ENCODE results near the gene TIMM17A. TPM values are rescaled to one million over a fixed set of nuclear protein-coding genes. Genes with fewer than 3 reads are reported as not detected.
"Not testable (repeated sequence)": the region's sequence is repeated elsewhere in the genome, so short reads cannot be mapped to it uniquely, and the experiment has no call there.

TIMM17A gene
- total and polyA plus RNA-seq, 2 of the 4 experiments (the other 2 are of a cell fraction): 80.4 to 87.3 TPM

DNA sequence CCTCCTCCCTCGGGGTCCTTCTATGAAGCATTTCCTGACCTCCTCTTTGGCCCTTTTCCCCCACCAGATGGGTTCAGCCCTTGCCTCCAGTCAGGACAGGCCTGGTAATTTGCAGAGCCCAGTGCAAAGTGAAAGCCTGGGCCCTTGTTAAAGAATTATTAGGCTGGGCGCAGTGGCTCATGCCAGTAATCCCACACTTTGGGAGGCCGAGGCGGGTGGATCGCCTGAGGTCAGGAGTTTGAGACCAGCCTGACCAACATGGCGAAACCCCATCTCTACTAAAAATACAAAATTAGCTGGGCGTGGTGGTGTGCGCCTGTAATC is 63.9 kb downstream of the TIMM17A start:
- H3K18ac ChIP-seq (ENCODE audit: low read depth, low read length); H3K27ac ChIP-seq (ENCODE audit: insufficient read depth, low read length); H2BK15ac ChIP-seq (ENCODE audit: low read depth, low read length); H4K8ac ChIP-seq (ENCODE audit: low read depth in 2 of 2, low read length in 2 of 2); H3K4me2 ChIP-seq (ENCODE audit: low read depth, low read length); H4K91ac ChIP-seq (ENCODE audit: insufficient read depth, low read depth, low read length); H3K9me1 ChIP-seq (ENCODE audit: insufficient read depth, low read length); DNase-seq; H3K56ac ChIP-seq (ENCODE audit: extremely low read depth, insufficient read depth, low read length); H3K79me1 ChIP-seq (ENCODE audit: low read depth in 1 of 2, low read length in 2 of 2); H3K9ac ChIP-seq (ENCODE audit: low read depth, low read length); H4K5ac ChIP-seq (ENCODE audit: low read depth, low read length); in situ Hi-C loops (cut with MboI; ENCODE audit: low sequenced_read_pairs); CTCF ChIA-PET; H2BK20ac ChIP-seq (ENCODE audit: low read depth, low read length); H2BK120ac ChIP-seq (ENCODE audit: low read depth, low read length); ATAC-seq (ENCODE audit: low read depth); intact Hi-C loops (cut with micrococcal nuclease); H2AK9ac ChIP-seq (replicated peaks; ENCODE audit: low read depth, low read length, poor library complexity); H2BK5ac ChIP-seq (ENCODE audit: low read depth, low read length, poor library complexity, severe bottlenecking); BruUV-seq (replicated peaks); dilution Hi-C loops (cut with HindIII; ENCODE audit: low sequenced_read_pairs, unreplicated experiment); H3K36me3 ChIP-seq (ENCODE audit: control insufficient read depth, insufficient read depth, low read length); H3K4ac ChIP-seq (ENCODE audit: low read depth, low read length); H2AFZ ChIP-seq (replicated peaks; ENCODE audit: low read length, poor library complexity); H3K4me3 ChIP-seq (ENCODE audit: insufficient read depth, low read depth, low read length); H3K9me3 ChIP-seq (ENCODE audit: control insufficient read depth, insufficient read depth, low read length); H4K20me1 ChIP-seq (ENCODE audit: insufficient read depth, low read length): not testable (repeated sequence)
- POLR2A ChIA-PET (ENCODE audit: unreplicated experiment): interaction anchor here (0.6 kb wide), 1 partner anchor 31 kb away, joined by 3 read pairs; no protein-coding TSS in a partner anchor
- Histone ChIP-seq H3K23ac (ENCODE audit: low read depth, low read length) (0 out of 2 replicates have a peak overlapping the region, but pooled peaks have one; percentile 24), H2AK5ac (ENCODE audit: low read depth, low read length) (peak overlapping the region; percentile 25; the same call in 1 of the 2 replicates), H3K4me1 (ENCODE audit: control insufficient read depth, insufficient read depth, low read length) (peaks cover 18% of the 10 kb centered on the region), H3K27me3 (ENCODE audit: control insufficient read depth, insufficient read depth, low read length) (peaks cover 14% of the 10 kb centered on the region), H3K14ac (replicated peaks; ENCODE audit: low read depth, low read length) (0 out of 2 replicates have a peak overlapping the region, but pooled peaks have one; percentile 14)
- no CpG with 5 or more reads among the region's 8 CpGs for WGBS, 2 experiments (ENCODE audit: extremely low coverage in 2 of 2, insufficient read length in 1 of 2)

Small RNA genes lying within 50 kb of the gene (microRNA-seq; reads per million reads assigned to microRNA genes)
- gene MIR6740 (ENCODE audit: insufficient read depth in 1 of 2, insufficient read length in 1 of 2, unreplicated experiment in 1 of 2): 0.37 to 3.1 reads per million in 2 experiments
- gene RF00156 (ENCODE audit: insufficient read depth, insufficient read length): not detected

Small RNA genes lying within 50 kb of the gene (small RNA-seq; reads per million reads assigned to genes)
- gene MIR6740 (0 reads per million in 5 experiments), gene RF00156 (0 to 0.18 (median 0) reads per million in 5 experiments)

Other genes starting within 250 kb of the TIMM17A start
- gene IPO9, start 126.3 kb upstream of the TIMM17A start, total RNA-seq (2012; rRNA removed): 13.9 and 14.0 TPM in 2 replicates
- gene IPO9, start 126.3 kb upstream of the TIMM17A start, polyA plus RNA-seq (2012; rRNA removed): 23.4 and 29.6 TPM in 2 replicates
- gene SHISA4, start 66.6 kb upstream of the TIMM17A start, total RNA-seq (2012; rRNA removed): 10.0 and 11.1 TPM in 2 replicates
- 34.8 and 47.8 TPM in 2 replicates for gene SHISA4, start 66.6 kb upstream of the TIMM17A start, polyA plus RNA-seq (2012; rRNA removed)
- 44.4 and 53.2 TPM in 2 replicates for gene LMOD1, start 9.0 kb upstream of the TIMM17A start, total RNA-seq (2012; rRNA removed)
- 48.6 and 51.7 TPM in 2 replicates for gene LMOD1, start 9.0 kb upstream of the TIMM17A start, polyA plus RNA-seq (2012; rRNA removed)
- 39.7 and 49.8 TPM in 2 replicates for gene RNPEP, start 27.1 kb downstream of the TIMM17A start, total RNA-seq (2012; rRNA removed)
- gene RNPEP, start 27.1 kb downstream of the TIMM17A start, polyA plus RNA-seq (2012; rRNA removed): 57.3 and 75.4 TPM in 2 replicates
- under 0.01 TPM in 1 of 2 replicates, not detected in the other for gene ELF3, start 55.1 kb downstream of the TIMM17A start, total RNA-seq (2012; rRNA removed)
- 0.19 and 0.38 TPM in 2 replicates for gene ELF3, start 55.1 kb downstream of the TIMM17A start, polyA plus RNA-seq (2012; rRNA removed)
- not detected in 2 replicates for gene GPR37L1, start 167.4 kb downstream of the TIMM17A start, total RNA-seq (2012; rRNA removed)
- gene GPR37L1, start 167.4 kb downstream of the TIMM17A start, polyA plus RNA-seq (2012; rRNA removed): 0.02 TPM in 1 of 2 replicates, not detected in the other
- gene ARL8A, start 189.2 kb downstream of the TIMM17A start, total RNA-seq (2012; rRNA removed): 18.1 and 19.7 TPM in 2 replicates
- 30.7 and 38.6 TPM in 2 replicates for gene ARL8A, start 189.2 kb downstream of the TIMM17A start, polyA plus RNA-seq (2012; rRNA removed)
- not detected in 2 replicates for gene PTPN7, start 205.1 kb downstream of the TIMM17A start, total RNA-seq (2012; rRNA removed)
- 0.05 TPM in 1 of 2 replicates, not detected in the other for gene PTPN7, start 205.1 kb downstream of the TIMM17A start, polyA plus RNA-seq (2012; rRNA removed)
- not detected in 2 replicates for gene LGR6, start 238.3 kb downstream of the TIMM17A start, total RNA-seq (2012; rRNA removed)
- not detected in 2 replicates for gene LGR6, start 238.3 kb downstream of the TIMM17A start, polyA plus RNA-seq (2012; rRNA removed)

Data from IMR-90 (cell line).